GM21528 (cell line): ENCODE measurements around the gene PPIP5K1.
"Not testable (repeated sequence)": the region's sequence is repeated elsewhere in the genome, so short reads cannot be mapped to it uniquely, and the experiment has no call there.

Experiments used
- ATAC-seq: cut with Tn5 transposase; IDR thresholded peaks from one replicate; pipeline ENCODE4 v1.9.1; 2021; ENCODE audit warnings: mild to moderate bottlenecking, moderate library complexity; ENCODE audit not compliant: unreplicated experiment, low FRiP score

PPIP5K1 gene

DNA sequence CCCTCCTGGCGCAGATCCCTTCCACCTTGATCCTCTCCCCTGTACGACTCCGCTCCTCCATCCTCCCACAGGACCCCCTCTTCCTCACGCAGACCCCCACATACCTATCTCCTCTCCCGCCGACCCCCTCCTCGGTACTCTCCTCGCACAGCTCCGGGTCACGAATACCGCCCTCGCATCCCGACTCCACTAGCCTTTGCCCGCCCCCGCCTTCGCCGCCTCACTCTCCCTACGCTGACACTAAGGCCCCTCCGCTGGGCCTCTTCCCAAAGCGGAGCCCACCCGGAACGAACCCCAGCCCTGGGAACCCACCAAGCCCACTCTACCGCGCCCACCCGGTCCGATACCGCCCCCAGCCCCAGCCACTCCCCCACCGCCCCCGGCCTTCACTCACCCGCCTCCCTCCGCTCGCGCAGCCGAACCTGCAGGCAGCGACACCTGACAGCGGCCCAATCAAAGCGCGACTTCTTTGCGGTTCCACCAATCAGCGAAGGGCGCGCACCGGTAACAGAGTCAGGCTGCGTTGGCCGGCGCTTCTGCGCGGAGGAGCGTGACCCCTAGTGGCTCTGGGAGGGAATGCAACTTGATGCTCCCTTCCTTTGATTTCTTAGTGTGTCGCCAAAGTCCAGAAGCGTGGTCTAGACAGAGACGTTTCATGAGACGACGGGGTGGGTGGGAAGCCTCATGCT lies at the start of gene PPIP5K1:
PPIP5K1 (minus strand) TSS at position 431 of the 689 bp plus-strand sequence. CDS start 5,704 bp downstream, outside the sequence.
- ATAC-seq, result peak; percentile 93

DNA sequence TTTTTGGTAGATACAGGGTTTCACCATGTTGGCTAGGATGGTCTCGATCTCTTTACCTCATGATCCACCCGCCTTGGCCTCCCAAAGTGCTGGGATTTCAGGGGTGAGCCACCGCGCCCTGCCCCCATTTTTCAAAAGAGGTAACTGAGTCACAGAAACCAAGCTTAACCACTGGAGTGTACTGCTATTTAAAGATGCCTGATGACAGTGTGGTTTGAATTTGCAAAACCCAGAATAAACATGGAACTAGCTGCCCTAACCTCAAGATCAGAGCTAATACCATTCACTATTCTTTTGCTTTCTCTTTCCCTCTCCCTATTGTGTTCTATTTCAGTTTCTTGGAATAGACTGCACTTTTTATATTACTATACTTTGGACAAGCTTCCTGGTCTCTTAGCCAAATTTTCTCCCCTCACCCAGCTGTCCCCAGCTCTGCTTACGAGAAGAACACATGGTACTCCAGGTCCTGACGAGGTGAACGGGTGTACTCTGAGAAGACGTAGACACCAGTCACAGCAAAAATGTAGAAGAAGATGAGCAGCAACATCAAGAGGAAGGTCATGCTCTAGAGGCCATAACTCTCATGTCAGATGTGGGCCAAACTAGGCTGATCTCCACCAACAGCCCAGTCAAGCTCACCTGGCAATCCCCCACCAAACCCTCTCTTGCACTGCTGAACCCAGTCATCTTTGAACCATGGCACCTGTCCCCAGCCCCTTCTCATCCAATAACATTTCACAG lies 48.6 kb upstream of the PPIP5K1 start:
- not testable (repeated sequence) for ATAC-seq

DNA sequence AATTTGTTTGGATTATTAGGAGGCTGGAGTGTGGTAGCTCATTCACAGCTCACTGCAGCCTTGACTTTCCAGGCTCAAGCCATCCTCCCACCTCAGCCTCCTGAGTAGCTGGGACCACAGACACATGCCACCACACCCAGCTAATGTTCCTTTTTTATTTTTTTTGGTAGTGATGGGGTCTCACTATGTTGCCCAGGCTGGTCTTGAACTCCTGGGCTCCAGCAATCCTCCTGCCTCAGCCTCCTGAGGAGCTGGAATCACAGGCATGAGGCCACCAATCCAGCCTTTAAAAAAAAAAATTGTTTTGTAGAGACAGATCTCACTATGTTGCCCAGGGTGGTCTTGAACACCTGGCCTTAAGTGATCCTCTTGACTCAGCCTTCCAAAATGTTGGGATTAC lies 36.9 kb upstream of the PPIP5K1 start:
- ATAC-seq, result not testable (repeated sequence)

DNA sequence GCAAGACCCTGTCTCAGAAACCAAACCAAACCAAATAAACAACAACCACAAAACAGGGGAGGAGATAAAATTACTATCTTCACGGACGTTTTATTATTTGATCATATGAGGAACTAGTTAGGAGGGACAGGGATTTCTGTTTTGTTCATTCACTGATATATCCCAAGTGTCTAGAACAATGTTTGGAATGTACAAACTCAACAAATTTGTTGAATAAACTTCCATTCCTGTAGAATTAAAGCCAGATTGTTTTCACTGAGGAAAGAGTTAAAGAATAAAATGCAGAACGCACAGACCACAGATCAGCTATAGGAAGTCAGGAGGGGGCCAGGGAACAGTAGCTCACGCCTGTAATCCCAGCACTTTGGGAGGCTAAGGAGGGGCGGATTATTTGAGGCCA lies 35.1 kb upstream of the PPIP5K1 start:
- no peak for ATAC-seq

DNA sequence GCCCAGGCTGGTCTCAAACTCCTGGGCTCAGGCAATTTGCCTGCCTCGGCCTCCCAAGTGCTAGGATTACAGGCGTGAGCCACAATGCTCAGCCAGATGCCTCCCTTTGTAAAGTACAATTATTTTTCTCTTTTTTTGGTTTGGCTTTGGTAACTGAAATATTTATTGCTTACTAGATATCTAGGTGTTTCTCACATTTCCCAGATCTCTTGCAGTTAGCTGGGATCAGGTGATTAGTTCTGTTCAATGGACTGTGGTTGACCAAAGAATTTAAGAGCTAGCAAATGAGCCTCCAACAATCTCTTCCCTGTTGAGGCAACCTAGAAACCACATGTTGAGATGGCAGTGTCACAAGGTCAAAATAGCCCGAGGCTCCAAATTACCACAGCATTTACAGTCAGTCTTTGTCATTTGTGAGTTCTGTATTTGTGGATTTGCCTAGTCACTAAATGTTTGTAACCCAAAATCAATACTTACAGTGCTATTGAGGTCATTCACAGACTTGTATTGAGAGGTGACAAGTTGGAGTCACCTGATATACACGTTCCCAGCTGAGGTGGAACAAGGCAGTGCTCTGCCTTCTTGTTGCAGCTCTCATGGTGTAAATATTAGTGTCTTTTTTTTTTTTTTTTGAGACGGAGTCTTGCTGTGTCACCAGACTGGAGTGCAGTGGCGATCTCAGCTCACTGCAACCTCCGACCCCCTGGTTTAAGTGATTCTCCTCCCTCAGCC lies 32.2 kb upstream of the PPIP5K1 start:
- not testable (repeated sequence) for ATAC-seq

DNA sequence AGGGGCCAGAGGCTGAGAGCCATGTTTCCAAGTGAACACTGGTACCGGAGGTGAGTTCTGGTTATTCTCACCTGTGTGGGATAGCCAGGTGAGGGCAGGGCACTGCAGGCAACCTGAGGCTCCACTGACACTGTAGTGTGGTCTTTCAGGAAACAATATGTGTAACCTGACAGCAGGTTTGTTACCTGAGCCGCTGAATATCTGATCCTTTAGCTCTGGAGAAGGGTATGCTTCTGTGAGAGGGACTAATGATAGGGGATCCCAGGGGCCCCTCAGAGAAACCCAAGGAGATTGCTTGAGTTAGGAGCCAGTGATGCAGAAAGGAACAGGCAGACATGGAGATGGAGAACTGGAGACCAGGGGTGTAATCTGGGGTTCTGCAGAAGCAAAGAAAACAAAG lies 28.7 kb upstream of the PPIP5K1 start, which contains the start of gene STRC:
STRC (minus strand) TSS at position 101 of the 400 bp plus-strand sequence; CDS start at position 23, 78 bp downstream.
- ATAC-seq, result not testable (repeated sequence)

DNA sequence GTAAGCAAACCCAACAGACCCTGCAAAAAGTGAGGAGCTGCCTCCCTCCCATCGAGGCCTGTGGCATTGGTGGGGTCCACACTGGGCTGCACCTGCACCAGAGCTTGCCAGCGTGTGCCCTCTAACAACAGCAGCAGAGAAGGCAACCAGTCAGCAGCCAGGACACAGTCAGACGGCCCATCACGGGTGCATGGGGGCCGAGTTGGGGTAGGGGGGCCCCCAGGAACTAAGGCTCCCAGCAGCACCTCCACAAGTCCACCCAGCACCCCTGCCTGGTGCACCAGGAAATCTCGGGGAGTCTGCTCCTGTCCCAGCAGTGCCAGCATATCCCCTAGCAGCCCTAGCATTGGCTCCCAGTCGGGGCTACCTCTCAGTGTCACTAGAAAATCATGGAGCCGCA lies 27.7 kb upstream of the PPIP5K1 start:
- not testable (repeated sequence) for ATAC-seq

DNA sequence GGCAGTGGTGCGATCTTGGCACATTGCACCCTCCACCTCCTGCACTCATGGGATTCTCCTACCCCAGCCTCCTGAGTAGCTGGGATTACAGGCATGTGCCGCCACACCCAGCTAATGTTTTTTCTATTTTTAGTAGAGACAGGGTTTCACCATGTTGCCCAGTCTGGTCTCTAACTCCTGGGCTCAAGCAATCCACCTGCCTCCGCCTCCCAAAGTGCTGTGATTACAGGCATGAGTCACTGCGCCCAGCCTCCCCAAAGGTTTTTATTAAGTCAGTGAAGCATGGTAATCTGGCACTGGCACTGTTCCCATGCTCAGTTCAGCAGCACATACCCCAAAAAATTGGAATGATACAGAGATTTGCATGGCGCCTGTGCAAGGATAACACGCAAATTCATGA lies 12.2 kb upstream of the PPIP5K1 start:
- not testable (repeated sequence) for ATAC-seq

DNA sequence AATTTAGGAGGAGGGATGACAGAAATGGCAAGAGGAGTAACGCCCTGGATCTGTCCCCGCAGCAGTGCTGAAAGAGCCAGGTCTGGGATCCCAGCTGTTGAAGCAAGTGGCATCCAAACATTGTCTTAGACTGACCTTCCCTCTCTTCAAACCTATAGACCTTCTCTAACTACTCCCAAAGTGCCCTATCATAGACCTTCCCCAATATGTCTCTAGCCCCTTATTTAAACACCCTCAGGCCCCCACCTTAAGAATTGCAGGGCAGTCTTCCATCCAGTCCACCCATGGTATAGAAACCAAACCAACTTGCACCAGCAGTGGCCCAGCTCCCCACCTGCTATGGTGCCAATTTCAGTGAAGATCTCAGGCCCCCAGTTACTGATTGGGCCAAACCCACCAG lies 10.2 kb upstream of the PPIP5K1 start:
- ATAC-seq, result not testable (repeated sequence)

DNA sequence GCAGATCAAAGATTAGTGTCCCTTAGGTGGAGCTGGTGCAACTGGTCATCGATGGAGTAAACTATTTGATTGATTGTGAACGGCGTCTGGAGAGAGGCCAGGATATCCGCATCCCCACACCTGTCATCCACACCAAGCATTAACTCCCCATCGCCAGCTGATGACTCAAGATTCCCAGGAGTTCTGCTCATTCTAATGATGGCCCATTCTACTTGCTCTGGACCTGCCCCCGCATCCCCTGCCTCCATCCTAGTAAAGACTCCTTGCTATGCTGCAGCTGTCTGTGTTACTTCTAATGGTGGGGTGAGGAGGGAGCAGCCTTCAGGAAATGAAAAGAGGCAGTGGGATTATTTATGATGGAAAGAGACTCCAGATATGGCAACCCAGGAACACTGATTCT lies 9.1 kb upstream of the PPIP5K1 start:
- ATAC-seq, result not testable (repeated sequence)

DNA sequence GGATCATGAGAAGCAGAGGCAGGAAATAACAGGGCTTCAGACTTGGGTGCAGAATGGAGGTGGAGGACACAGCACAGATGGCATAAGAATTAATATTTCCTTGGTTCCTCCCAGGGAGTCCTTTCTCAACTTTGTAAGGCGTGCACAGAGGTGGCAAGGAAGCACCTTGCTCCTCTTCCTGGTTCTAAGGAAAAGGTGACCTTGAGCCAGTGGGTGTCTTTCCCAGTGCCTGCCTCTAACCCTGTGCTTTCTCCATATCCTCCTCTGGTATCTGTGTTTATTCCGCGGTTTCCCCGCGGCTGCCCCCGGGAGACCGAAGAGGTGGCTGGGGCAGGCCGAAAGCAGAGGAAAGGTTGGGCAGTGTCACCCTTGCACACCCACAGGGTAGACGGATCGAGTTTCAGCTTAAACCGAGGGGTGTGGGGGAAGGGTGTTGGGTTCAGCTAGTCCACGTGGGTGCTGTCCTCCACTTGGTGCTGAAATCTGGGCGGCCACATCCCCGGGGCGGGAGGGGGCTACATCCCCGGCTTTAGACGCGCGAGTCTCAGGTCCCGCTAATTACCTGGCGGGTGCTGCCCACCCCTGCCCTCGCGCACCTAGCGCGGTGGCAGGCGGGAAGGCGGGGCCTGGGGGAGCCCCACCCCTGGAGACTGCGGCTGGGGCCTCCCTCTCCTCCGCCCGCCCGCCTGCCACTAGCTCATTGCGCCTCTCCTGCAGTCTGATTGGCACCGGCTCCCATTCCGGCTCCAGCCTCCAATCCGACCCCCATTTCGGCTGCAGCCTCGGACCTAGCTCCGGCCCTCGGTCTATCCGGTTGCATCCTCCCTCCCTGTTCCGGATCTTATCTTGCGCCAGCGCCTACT lies 3.6 kb upstream of the PPIP5K1 start, which contains the start of gene CKMT1B:
CKMT1B (plus strand) TSS at position 700 of the 863 bp plus-strand sequence. CDS start 192 bp downstream, outside the sequence.
- ATAC-seq, result not testable (repeated sequence)

DNA sequence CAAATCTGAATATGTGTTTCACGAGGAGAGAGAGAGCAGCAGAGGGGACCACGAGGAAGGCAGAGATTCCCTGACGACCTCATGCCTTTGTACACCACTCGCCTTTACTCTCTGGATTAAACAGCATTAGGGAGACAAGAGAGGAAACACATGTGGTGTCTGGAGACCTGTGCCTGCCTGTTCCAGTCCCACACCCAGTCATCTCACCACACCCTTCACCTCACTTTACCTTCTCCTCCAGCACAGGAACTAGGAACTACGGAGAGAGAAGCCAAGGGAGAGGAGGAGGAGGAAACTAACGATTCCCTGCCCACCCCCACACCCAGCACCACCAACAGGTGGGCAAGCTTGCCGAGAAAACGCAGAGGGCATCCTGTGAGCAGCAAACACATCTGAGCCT lies 2.8 kb upstream of the PPIP5K1 start:
- not testable (repeated sequence) for ATAC-seq

DNA sequence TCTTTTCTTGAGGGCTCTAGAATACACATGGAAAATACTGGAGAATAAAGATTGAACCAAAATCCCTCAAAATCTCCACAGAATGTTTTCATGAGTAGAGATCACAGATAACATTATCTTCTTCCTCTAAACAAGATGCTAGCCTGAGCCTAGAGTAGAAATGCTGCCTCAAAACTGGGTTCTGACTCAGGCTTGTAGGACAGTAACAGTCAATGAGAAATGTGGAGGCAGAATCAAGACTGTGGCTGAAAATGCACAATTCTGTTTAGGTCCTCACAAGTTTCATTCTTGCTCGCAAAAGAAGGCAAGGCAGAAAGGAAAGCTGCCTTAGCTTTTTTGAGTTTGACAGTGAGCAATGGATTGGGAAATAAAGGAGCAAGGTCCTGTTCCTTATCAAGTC lies 15.4 kb downstream of the PPIP5K1 start:
- ATAC-seq, result not testable (repeated sequence)

DNA sequence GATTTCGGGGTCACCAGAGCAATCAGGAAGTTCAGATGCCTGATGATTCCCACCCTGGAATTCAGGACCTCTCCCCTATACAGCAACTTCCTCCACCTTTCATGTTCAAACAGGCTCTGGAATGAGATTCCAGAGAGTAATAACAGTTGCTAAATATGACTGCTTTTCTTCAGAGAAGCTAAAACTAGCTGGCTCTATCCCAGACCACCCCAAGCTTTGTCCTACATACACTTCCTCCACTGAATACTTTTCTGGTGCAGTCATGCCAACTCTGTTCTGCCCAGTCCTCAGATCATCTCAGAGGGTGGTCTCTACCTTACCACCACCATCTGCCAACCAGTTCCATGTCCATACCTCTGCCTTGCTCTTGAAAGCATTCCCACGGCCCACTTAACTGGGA lies 23.4 kb downstream of the PPIP5K1 start:
- not testable (repeated sequence) for ATAC-seq

DNA sequence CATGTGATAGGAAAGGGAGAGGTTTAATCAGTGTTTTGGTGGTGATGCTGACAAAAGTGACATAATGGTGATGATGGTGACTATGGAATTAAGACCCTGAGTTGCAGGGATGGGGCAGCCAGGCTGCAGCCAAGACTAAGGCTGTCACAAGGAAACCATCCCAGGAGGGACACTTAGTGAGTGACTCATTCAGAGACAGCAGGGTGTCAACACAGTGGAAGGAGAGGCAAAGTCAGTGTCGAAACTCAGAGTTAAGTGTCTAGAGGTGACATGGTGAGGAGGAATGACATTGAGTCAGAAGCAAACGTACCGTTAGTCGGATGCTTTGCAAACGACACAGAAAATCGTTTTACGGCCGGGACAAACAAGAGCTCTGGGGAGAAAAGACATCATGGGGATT lies 26.2 kb downstream of the PPIP5K1 start:
- not testable (repeated sequence) for ATAC-seq

DNA sequence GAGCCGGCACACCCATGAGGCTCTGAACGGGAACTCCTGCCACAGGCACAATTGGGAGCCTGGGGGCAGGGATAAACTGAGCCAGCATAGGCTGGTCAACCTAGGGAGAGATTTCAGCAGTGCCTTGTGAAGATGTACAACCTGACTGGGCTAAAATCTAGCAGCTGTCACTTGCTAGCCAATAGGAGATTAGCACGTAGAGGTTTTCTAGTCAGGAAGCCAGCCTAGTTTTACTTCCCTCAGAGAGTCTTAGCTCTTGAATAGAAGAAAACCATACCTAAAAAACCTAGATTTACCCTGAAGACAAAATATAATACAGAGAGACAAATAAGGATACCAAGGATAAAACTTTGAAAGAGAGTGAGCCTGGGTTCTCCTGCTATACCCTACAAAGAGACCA lies 27.3 kb downstream of the PPIP5K1 start:
- ATAC-seq, result not testable (repeated sequence)

DNA sequence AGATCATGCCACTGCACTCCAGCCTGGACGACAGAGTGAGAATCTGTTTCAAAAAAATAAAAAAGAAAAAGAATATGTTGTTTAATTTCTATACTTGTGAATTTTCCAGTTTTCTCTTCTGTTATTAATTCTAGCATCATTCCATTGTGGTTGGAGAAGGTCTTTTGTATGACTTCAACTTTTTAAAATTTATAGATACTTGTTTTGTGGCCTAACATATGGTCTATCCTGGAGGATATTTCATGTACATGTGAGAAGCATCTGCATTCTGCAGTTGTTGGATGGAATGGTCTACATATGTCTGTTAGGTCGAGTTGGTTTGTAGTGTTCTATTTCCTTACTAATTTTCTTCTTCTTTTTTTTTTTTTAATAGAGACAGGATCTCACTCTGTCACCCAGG lies 37.0 kb downstream of the PPIP5K1 start:
- ATAC-seq, result no peak

DNA sequence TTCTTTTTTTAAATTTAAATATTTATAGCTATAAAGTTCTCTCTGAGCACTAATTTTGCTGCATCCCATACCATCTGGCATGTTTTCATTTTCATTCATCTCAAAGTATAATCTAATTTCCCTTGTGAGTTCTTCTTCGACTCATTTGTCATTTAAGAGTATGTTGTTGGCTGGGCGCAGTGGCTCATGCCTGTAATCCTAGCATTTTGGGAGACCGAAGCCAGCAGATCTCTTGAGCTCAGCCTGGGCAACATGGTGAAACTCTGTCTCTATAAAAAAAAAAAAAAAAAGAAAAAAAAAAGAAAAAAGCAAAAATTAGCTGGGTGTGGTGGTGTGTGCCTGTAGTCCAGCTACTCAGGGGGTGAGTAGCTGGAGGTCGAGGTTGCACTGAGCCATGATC lies 37.8 kb downstream of the PPIP5K1 start:
- ATAC-seq, result no peak

DNA sequence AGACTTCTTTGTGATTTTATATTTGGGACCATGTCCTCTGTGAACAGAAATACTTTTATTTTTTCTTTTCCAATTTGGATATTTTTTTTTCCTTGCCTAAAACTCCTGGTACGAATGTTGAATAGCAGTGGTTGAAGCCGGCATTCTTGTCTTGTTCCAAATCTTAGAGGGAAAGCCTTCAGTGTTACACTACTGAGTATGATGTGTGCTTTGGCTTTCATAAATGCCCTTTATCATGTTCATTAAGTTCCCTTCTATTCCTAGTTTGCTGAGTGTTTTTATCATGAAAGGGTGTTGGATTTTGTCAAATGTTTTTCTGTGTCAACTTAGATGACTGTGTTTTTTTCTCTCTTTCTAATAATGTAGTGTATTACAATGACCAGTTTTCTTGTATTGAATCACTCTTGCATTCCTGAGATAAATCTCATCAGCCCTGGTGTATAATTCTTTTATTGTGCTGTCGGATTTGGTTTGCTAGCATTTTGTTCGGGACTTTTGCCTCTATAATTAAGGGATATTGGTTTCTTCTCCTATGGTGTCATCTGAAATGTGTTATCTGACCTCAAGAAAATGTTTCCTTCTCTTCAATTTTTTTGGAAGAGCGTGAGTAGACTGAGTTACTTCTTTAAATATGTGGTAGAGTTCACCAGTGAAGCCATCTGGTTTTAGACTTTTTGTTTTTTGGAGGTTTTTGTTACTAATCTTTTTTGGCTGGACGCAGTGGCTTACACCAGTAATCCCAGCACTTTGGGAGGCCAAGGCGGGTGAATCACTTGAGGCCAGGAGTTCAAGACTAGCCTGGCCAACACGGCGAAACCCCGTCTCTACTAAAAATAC lies 39.3 kb downstream of the PPIP5K1 start:
- no peak for ATAC-seq
